ENCODE data around the gene ATP6V1B1.

GRCh38 chr2:70897977-70898226, 37.8 kb upstream of the ATP6V1B1 start:
- TF ChIP-seq CTCF (IDR thresholded peaks at IDR 0.05) = no peak
- no peak for TF ChIP-seq EP300 (IDR thresholded peaks at IDR 0.05)

Data from sigmoid colon (tissue), 4 donors.